Activated CD8-positive, alpha-beta T cell treated with anti-CD3 and anti-CD28 coated beads for 36 hours (primary cell): Measurements from ENCODE around the gene WDR18. TPM values are rescaled to one million over a fixed set of nuclear protein-coding genes. Genes with fewer than 3 reads are reported as not detected.

Experiments used
- ATAC-seq: fragments of 200-7000 bp; cut with Tn5 transposase; one replicate; pipeline ENCODE4 v1.10.0; 2021; ENCODE audit warnings: mild to moderate bottlenecking, moderate library complexity
- CTCF ChIA-PET: fragments of 350-600 bp; sonication (Branson Sonifier 250); formaldehyde crosslinking; loops from one replicate; lab custom pipeline; 2021; ENCODE audit warnings: antibody characterized with exemption; lab: Charles Lee
- POLR2A ChIA-PET: fragments of 350-600 bp; sonication (Branson Sonifier 250); formaldehyde crosslinking; loops from one replicate; lab custom pipeline; 2021; ENCODE audit warnings: antibody characterized with exemption; lab: Charles Lee
- DNase-seq: peaks from one replicate; pipeline ENCODE4 v3.0.0-alpha.2; 2020
- H3K27ac Mint-ChIP-seq: one replicate; pipeline ENCODE4 v1.8.0; 2021; ENCODE audit warnings: mild to moderate bottlenecking, mixed read lengths
- H3K27me3 Mint-ChIP-seq: one replicate; pipeline ENCODE4 v1.8.0; 2021; ENCODE audit warnings: mixed read lengths
- H3K36me3 Mint-ChIP-seq: one replicate; pipeline ENCODE4 v1.8.0; 2021; ENCODE audit warnings: low read depth, mixed read lengths
- H3K4me1 Mint-ChIP-seq: one replicate; pipeline ENCODE4 v1.8.0; 2021; ENCODE audit warnings: low read depth, mixed read lengths
- H3K4me3 Mint-ChIP-seq: one replicate; pipeline ENCODE4 v1.8.0; 2021; ENCODE audit warnings: mild to moderate bottlenecking, moderate library complexity, mixed read lengths
- H3K9me3 Mint-ChIP-seq: one replicate; pipeline ENCODE4 v1.8.0; 2021; ENCODE audit warnings: mixed read lengths
- intact Hi-C: fragments of 100-400 bp; cut with micrococcal nuclease; formaldehyde crosslinking; loops from one replicate; pipeline ENCODE4 v1.10.0; 2022
- total RNA-seq, 2 experiments: library from RNA; stranded (reverse); gene quantifications; one replicate each; pipeline ENCODE4 v1.2.3, GENCODE V29; 2021
- TF ChIP-seq, protein P1 (sequence below): fragments of 200-600 bp; IDR thresholded peaks from one replicate; pipeline ENCODE4 v1.8.0; 2022; ENCODE audit warnings: antibody characterized with exemption, mild to moderate bottlenecking

WDR18 gene
- total RNA-seq, 2 experiments from 2014 or later, result 75.3 to 78.1 TPM

DNA sequence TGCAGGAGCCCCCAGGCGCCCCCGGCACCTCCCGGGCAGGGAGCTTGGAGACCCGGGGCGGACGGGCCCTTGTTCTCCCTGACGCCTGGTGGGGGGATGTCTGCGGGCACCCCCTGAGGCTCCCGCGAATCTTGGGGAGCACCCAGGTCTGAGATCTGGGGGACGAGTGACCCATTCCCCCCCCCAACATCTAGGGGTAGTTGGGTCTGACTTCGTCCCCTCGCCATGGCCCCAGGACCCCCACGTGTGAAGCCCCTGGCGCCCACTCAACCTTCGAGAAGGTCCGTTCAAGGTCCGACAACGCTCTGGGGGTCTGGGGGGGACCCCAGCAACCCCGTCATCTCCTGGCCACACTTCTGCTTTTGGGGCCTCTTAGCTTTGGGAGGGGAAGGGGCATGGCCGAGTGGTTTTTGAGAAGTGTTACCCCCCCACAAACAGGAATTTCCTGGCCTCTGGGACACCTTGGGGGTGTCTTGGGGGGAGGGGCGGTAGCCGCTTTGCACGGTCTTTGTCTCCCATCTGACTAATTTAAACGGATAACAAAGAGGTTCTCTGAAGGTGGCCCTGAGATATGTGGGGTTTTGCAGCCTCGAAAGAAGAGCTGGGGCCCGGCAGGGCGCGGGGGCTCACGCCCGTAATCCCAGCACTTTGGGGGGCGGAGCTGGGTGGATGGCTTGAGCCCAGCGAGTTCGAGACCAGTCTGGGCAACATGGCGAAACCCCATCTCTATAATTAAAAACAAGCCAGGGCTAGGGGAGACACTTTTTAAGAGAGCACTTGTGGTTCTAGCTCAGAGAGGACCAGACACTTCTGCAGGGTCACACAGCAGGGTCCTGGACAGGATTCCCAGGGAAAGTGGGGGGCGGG is 42.9 kb downstream of the WDR18 start:
- TF ChIP-seq, protein P1, sequence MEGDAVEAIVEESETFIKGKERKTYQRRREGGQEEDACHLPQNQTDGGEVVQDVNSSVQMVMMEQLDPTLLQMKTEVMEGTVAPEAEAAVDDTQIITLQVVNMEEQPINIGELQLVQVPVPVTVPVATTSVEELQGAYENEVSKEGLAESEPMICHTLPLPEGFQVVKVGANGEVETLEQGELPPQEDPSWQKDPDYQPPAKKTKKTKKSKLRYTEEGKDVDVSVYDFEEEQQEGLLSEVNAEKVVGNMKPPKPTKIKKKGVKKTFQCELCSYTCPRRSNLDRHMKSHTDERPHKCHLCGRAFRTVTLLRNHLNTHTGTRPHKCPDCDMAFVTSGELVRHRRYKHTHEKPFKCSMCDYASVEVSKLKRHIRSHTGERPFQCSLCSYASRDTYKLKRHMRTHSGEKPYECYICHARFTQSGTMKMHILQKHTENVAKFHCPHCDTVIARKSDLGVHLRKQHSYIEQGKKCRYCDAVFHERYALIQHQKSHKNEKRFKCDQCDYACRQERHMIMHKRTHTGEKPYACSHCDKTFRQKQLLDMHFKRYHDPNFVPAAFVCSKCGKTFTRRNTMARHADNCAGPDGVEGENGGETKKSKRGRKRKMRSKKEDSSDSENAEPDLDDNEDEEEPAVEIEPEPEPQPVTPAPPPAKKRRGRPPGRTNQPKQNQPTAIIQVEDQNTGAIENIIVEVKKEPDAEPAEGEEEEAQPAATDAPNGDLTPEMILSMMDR, result no peak
- ChIA-PET POLR2A (interaction anchor here (0.6 to 8.0 kb wide), 14 partner anchors 6 to 240 kb away, joined by 3 to 68 read pairs (median 4); partner anchors contain the start of genes ABCA7, ARHGAP45, GPX4 and RNU6-2), CTCF (interaction anchor here (0.8 to 3.8 kb wide), 9 partner anchors 10 to 231 kb away, joined by 3 to 14 read pairs (median 5); partner anchors contain the start of genes ARHGAP45 and ATP5F1D)
- intact Hi-C loops, result loop anchor here (5.0 kb wide), 1 partner anchor 50 kb away; no protein-coding TSS in a partner anchor
- peak overlapping the region; percentile 89 for H3K4me3 Mint-ChIP-seq
- ATAC-seq, result peak; percentile 8
- H3K36me3 Mint-ChIP-seq, result peaks cover 11% of the 10 kb centered on the region
- no peaks in the 10 kb centered on the region for H3K27me3 Mint-ChIP-seq
- H3K4me1 Mint-ChIP-seq, result peaks cover 28% of the 10 kb centered on the region
- peak; percentile 67 for DNase-seq
- peak overlapping the region; percentile 84 for H3K27ac Mint-ChIP-seq
- no peaks in the 10 kb centered on the region for H3K9me3 Mint-ChIP-seq

DNA sequence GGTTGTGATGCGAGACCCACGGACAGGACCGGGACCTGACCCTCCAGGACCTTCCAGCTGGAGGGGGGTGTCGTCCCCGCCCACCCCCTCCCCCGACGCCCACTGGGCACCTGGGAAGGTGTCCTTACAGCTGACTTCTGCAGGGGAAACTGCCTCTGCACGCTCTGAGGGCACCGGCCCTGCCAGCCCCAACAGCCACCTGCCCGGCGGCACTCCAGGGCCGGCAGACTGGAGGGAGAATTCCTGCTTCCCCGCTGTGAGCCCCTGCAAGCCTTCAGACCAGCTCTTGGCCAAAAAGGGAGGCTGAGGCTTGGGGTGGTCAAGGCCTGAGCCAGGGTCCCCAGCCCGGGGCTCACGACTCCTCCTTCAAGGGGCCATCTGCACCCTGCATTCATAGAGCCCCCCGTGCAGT is 43.5 kb downstream of the WDR18 start:
- no peaks in the 10 kb centered on the region for H3K9me3 Mint-ChIP-seq
- peak; percentile 26 for DNase-seq
- ATAC-seq, result peak; percentile 8
- peak overlapping the region; percentile 89 for H3K4me3 Mint-ChIP-seq
- peaks cover 17% of the 10 kb centered on the region for H3K36me3 Mint-ChIP-seq
- peak overlapping the region; percentile 78 for H3K27ac Mint-ChIP-seq
- H3K27me3 Mint-ChIP-seq, result no peaks in the 10 kb centered on the region
- TF ChIP-seq, protein P1, result no peak
- ChIA-PET CTCF (interaction anchor here (1.4 to 3.8 kb wide), 6 partner anchors 9 to 217 kb away, joined by 3 to 14 read pairs (median 9); partner anchors contain the start of genes ARHGAP45 and ATP5F1D), POLR2A (interaction anchor here (0.6 to 8.0 kb wide), 10 partner anchors 7 to 239 kb away, joined by 3 to 68 read pairs (median 6); partner anchors contain the start of genes ABCA7, ARHGAP45, RNU6-2 and TMEM259)
- intact Hi-C loops, result loop anchor here (5.0 kb wide), 1 partner anchor 50 kb away; no protein-coding TSS in a partner anchor
- H3K4me1 Mint-ChIP-seq, result peaks cover 33% of the 10 kb centered on the region

DNA sequence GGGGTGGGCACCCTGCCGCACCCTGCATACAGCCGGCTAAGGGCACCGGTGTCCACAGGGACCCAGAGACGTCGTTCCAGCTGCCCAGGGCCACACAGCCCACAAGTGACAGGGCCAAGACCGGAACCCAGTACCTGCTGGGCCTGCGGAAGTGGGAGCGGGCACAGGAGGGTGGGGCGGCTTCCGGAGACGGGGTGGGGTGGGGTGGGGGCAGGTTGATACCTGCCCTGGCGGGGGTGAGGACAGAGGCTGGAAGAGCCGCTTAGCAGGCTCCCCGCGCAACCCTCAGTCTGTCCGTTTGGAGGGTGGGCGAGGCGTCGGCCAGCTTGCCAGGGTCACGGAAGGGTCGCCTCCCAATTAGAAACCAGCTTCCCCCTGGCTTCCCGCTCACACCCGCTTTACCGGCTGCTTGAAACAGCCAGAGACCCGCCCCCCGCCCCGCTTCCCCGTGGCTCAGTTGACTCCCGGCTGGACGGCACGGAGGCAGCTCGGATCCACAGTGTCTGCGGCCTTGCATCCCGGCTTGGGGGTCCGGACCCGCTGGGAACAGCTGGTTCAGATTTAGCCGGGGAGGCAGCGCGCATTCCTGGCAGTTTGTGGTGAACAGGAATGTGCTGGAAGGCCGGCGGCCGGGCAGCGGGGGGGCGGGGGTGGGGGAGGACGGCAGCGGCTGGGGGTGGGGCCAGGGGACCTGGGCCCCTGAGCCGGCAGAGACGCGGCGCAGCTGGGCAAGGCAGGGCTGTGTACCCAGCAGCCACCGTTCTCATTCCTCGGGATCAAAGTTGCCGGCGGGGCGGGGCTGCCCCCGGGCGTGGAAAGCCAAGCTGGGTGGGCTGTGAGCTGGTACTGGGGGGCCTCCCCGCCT is 44.1 kb downstream of the WDR18 start:
- intact Hi-C loops, result loop anchor here (5.0 kb wide), 1 partner anchor 49 kb away; no protein-coding TSS in a partner anchor
- H3K27me3 Mint-ChIP-seq, result no peaks in the 10 kb centered on the region
- peaks cover 21% of the 10 kb centered on the region for H3K36me3 Mint-ChIP-seq
- H3K27ac Mint-ChIP-seq, result peak overlapping the region; percentile 78
- CTCF ChIA-PET, result interaction anchor here (0.9 to 3.8 kb wide), 6 partner anchors 36 to 216 kb away, joined by 3 to 14 read pairs (median 8); partner anchors contain the start of genes ARHGAP45 and ATP5F1D
- peak; percentile 64 for DNase-seq
- H3K4me3 Mint-ChIP-seq, result peak overlapping the region; percentile 89
- H3K9me3 Mint-ChIP-seq, result peaks cover under 1% of the 10 kb centered on the region
- POLR2A ChIA-PET, result interaction anchor here (0.6 to 8.0 kb wide), 9 partner anchors 8 to 118 kb away, joined by 3 to 68 read pairs (median 7); partner anchors contain the start of genes ABCA7, ARHGAP45, RNU6-2 and TMEM259
- peaks cover 37% of the 10 kb centered on the region for H3K4me1 Mint-ChIP-seq
- TF ChIP-seq, protein P1, result no peak
- ATAC-seq, result peak; percentile 40

DNA sequence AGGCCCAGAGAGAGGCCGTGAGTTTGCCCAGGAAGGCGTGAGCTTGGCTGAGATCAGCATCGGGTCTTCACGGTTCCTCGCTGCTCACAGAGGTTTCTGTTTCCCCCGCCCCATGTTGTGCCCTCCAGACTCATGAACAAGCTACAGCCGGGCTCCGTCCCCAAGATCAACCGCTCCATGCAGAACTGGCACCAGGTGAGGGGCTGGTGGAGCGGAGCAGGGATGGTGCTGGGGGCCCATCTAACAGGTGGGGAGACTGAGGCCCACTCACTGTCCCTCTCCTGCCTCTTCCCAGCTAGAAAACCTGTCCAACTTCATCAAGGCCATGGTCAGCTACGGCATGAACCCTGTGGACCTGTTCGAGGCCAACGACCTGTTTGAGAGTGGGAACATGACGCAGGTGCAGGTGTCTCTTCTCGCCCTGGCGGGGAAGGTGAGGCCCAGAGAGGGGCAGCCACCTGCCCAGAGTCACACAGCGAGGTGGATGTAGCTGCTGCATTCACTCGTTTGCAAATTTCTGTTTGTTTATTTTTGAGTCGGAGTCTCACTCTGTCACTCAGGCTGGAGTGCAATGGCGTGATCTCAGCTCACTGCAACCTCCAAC is 48.2 kb downstream of the WDR18 start:
- Mint-ChIP-seq H3K36me3 (peaks cover 37% of the 10 kb centered on the region), H3K4me3 (no peak overlapping the region), H3K4me1 (peaks cover 37% of the 10 kb centered on the region), H3K27ac (no peak overlapping the region), H3K9me3 (peaks cover 2% of the 10 kb centered on the region), H3K27me3 (no peaks in the 10 kb centered on the region)
- TF ChIP-seq, protein P1, result no peak
- CTCF ChIA-PET, result interaction anchor here (0.9 to 2.3 kb wide), 3 partner anchors 9 to 15 kb away, joined by 3 to 10 read pairs (median 5); no protein-coding TSS in a partner anchor
- ATAC-seq (no peak), DNase-seq (no peak)
- POLR2A ChIA-PET, result interaction anchor here (1.7 to 7.7 kb wide), 4 partner anchors 9 to 34 kb away, joined by 5 to 68 read pairs (median 6); partner anchors contain the start of genes ABCA7 and RNU6-2
- intact Hi-C loops, result no loop called here
